H1 (cell line): ENCODE measurements around the gene IL6ST. TPM values are rescaled to one million over a fixed set of nuclear protein-coding genes. Genes with fewer than 3 reads are reported as not detected.

Experiments
- CREB1 ChIP-seq: IDR thresholded peaks from 2 replicates; pipeline ENCODE4 v1.6.1; 2012; ENCODE audit warnings: inconsistent platforms
- FOSL1 ChIP-seq: IDR thresholded peaks from 2 replicates; pipeline ENCODE4 v1.6.1; 2011; ENCODE audit warnings: mild to moderate bottlenecking, low read depth, low read length, moderate library complexity; ENCODE audit not compliant: insufficient read depth
- JUN ChIP-seq: IDR thresholded peaks from 2 replicates; pipeline ENCODE4 v1.6.1; 2011; ENCODE audit warnings: low read depth, mild to moderate bottlenecking, improper control_type of control experiment, low read length
- RFX5 ChIP-seq: IDR thresholded peaks from 2 replicates; pipeline ENCODE4 v1.6.1; 2011; ENCODE audit warnings: low read depth, low read length, improper control_type of control experiment, borderline replicate concordance
- SIN3A ChIP-seq, 2 experiments: IDR thresholded peaks in 1 of 2; conservative IDR thresholded peaks in 1 of 2; 2 replicates each; pipeline ENCODE4 v1.6.1; 2011 to 2012; ENCODE audit warnings: low read length in 2 of 2, improper control_type of control experiment in 1 of 2, low read depth in 1 of 2, mild to moderate bottlenecking in 1 of 2
- SIX5 ChIP-seq: IDR thresholded peaks from 2 replicates; pipeline ENCODE4 v1.6.1; 2011; ENCODE audit warnings: mild to moderate bottlenecking, low read depth, low read length
- SP4 ChIP-seq: IDR thresholded peaks from 2 replicates; pipeline ENCODE4 v1.6.1; 2012; ENCODE audit warnings: low read length, inconsistent platforms
- polyA plus RNA-seq, 7 experiments: library from polyadenylated mRNA; depleted of rRNA in 3 of 7; stranded (reverse) in 5 of 7; unstranded in 2 of 7; fragments of >200 nt in 5 of 7; fragments of 200-250 nt in 2 of 7; gene quantifications; 1 replicate in 5 of 7; 2 replicates in 1 of 7; 4 replicates in 1 of 7; pipeline versions ENCODE4 v1.2.1 to v1.2.3, GENCODE V29; 2011 to 2013; ENCODE audit warnings: missing spikeins in 2 of 7, mixed read lengths in 2 of 7
- total RNA-seq: library from RNA; stranded (reverse); fragmentation: NEBNext Ultra II Directional; extraction: Animal tissue kit (Norgen Biotek cat#: 25700); gene quantifications from 2 replicates; pipeline ENCODE4 v1.2.1, GENCODE V29; 2021
- TF ChIP-seq, protein P1 (sequence below): fragments of 300-600 bp; sonication (generic); IDR thresholded peaks from 2 replicates; pipeline ENCODE4 v1.7.1; 2012; ENCODE audit warnings: low read length, moderate library complexity, mild to moderate bottlenecking, inconsistent platforms; ENCODE audit not compliant: insufficient replicate concordance
- TF ChIP-seq, protein P2 (sequence below): IDR thresholded peaks from 2 replicates; pipeline ENCODE4 v1.6.1; 2012; ENCODE audit warnings: inconsistent platforms

Gene IL6ST
- total and polyA plus RNA-seq, 2 of the 8 experiments (the other 6 are each of a cell fraction or from before 2014, with no cell fraction given): 1.4 to 11.1 TPM

DNA sequence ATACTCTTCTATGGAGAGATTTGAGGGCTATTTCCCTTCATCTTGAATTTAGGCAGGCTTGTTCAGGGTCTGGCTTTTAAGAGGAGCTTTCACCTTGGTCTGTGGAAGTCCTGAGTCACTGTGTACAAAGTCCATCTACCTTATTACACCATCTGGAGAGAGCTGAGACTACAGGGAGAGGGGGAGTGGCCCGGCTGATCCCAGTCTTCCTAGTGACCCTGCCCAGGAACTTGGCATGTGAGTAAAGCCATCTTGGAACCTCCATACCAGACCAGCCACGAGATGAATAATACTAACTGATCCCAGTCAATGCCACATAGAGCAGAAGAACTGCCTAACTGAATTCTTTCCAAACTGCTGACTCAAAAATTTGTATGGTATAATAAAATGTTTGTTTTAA is 8.4 kb upstream of the IL6ST start (continued):
- TF ChIP-seq, protein P1, sequence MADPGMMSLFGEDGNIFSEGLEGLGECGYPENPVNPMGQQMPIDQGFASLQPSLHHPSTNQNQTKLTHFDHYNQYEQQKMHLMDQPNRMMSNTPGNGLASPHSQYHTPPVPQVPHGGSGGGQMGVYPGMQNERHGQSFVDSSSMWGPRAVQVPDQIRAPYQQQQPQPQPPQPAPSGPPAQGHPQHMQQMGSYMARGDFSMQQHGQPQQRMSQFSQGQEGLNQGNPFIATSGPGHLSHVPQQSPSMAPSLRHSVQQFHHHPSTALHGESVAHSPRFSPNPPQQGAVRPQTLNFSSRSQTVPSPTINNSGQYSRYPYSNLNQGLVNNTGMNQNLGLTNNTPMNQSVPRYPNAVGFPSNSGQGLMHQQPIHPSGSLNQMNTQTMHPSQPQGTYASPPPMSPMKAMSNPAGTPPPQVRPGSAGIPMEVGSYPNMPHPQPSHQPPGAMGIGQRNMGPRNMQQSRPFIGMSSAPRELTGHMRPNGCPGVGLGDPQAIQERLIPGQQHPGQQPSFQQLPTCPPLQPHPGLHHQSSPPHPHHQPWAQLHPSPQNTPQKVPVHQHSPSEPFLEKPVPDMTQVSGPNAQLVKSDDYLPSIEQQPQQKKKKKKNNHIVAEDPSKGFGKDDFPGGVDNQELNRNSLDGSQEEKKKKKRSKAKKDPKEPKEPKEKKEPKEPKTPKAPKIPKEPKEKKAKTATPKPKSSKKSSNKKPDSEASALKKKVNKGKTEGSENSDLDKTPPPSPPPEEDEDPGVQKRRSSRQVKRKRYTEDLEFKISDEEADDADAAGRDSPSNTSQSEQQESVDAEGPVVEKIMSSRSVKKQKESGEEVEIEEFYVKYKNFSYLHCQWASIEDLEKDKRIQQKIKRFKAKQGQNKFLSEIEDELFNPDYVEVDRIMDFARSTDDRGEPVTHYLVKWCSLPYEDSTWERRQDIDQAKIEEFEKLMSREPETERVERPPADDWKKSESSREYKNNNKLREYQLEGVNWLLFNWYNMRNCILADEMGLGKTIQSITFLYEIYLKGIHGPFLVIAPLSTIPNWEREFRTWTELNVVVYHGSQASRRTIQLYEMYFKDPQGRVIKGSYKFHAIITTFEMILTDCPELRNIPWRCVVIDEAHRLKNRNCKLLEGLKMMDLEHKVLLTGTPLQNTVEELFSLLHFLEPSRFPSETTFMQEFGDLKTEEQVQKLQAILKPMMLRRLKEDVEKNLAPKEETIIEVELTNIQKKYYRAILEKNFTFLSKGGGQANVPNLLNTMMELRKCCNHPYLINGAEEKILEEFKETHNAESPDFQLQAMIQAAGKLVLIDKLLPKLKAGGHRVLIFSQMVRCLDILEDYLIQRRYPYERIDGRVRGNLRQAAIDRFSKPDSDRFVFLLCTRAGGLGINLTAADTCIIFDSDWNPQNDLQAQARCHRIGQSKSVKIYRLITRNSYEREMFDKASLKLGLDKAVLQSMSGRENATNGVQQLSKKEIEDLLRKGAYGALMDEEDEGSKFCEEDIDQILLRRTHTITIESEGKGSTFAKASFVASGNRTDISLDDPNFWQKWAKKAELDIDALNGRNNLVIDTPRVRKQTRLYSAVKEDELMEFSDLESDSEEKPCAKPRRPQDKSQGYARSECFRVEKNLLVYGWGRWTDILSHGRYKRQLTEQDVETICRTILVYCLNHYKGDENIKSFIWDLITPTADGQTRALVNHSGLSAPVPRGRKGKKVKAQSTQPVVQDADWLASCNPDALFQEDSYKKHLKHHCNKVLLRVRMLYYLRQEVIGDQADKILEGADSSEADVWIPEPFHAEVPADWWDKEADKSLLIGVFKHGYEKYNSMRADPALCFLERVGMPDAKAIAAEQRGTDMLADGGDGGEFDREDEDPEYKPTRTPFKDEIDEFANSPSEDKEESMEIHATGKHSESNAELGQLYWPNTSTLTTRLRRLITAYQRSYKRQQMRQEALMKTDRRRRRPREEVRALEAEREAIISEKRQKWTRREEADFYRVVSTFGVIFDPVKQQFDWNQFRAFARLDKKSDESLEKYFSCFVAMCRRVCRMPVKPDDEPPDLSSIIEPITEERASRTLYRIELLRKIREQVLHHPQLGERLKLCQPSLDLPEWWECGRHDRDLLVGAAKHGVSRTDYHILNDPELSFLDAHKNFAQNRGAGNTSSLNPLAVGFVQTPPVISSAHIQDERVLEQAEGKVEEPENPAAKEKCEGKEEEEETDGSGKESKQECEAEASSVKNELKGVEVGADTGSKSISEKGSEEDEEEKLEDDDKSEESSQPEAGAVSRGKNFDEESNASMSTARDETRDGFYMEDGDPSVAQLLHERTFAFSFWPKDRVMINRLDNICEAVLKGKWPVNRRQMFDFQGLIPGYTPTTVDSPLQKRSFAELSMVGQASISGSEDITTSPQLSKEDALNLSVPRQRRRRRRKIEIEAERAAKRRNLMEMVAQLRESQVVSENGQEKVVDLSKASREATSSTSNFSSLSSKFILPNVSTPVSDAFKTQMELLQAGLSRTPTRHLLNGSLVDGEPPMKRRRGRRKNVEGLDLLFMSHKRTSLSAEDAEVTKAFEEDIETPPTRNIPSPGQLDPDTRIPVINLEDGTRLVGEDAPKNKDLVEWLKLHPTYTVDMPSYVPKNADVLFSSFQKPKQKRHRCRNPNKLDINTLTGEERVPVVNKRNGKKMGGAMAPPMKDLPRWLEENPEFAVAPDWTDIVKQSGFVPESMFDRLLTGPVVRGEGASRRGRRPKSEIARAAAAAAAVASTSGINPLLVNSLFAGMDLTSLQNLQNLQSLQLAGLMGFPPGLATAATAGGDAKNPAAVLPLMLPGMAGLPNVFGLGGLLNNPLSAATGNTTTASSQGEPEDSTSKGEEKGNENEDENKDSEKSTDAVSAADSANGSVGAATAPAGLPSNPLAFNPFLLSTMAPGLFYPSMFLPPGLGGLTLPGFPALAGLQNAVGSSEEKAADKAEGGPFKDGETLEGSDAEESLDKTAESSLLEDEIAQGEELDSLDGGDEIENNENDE: no peak
- TF ChIP-seq SIN3A (conservative IDR thresholded peaks at IDR 0.05 in 1 of 2, IDR thresholded peaks at IDR 0.05 in 1 of 2; ENCODE audit: low read depth in 1 of 2, low read length in 2 of 2) (no peak), FOSL1 (no peak), SIX5 (no peak), CREB1 (no peak), RFX5 (no peak), SP4 (no peak), JUN (no peak)
- TF ChIP-seq, protein P2, sequence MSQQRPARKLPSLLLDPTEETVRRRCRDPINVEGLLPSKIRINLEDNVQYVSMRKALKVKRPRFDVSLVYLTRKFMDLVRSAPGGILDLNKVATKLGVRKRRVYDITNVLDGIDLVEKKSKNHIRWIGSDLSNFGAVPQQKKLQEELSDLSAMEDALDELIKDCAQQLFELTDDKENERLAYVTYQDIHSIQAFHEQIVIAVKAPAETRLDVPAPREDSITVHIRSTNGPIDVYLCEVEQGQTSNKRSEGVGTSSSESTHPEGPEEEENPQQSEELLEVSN: no peak
